HG03460 (cell line): ENCODE measurements around the gene ATXN7.

ENCODE experiments used
- ATAC-seq: cut with Tn5 transposase; IDR thresholded peaks from one replicate; pipeline ENCODE4 v1.9.1; 2021; ENCODE audit not compliant: unreplicated experiment

ATXN7 gene

GRCh38 chr3:63980830-63981498 is 117.3 kb downstream of the ATXN7 start:
- ATAC-seq = no peak

GRCh38 chr3:63981980-63982379 is 118.3 kb downstream of the ATXN7 start:
- no peak for ATAC-seq

- no peak for ATAC-seq
These were observed 120.7 kb downstream of the ATXN7 start for GRCh38 chr3:63984391-63984790.

- ATAC-seq = no peak
These were observed 122.5 kb downstream of the ATXN7 start for GRCh38 chr3:63986146-63986545.

- no peak for ATAC-seq
These were observed 123.2 kb downstream of the ATXN7 start for GRCh38 chr3:63986831-63987230.

GRCh38 chr3:63988943-63989342 is 125.3 kb downstream of the ATXN7 start:
- ATAC-seq = no peak

GRCh38 chr3:63990204-63990603 is 126.5 kb downstream of the ATXN7 start:
- ATAC-seq = no peak

GRCh38 chr3:63990733-63991132 is 127.1 kb downstream of the ATXN7 start:
- ATAC-seq = no peak

- no peak for ATAC-seq
These were observed 128.0 kb downstream of the ATXN7 start for GRCh38 chr3:63991666-63992065.

- ATAC-seq = no peak
These were observed 129.0 kb downstream of the ATXN7 start for GRCh38 chr3:63992516-63993209.

- peak; percentile 83 for ATAC-seq
These were observed 130.0 kb downstream of the ATXN7 start for GRCh38 chr3:63993653-63994079.

GRCh38 chr3:63995086-63995485 is 131.4 kb downstream of the ATXN7 start:
- no peak for ATAC-seq

- no peak for ATAC-seq
These were observed 135.4 kb downstream of the ATXN7 start for GRCh38 chr3:63998852-63999754.

GRCh38 chr3:64000453-64001055 is 136.9 kb downstream of the ATXN7 start:
- no peak for ATAC-seq

- ATAC-seq = no peak
These were observed 138.6 kb downstream of the ATXN7 start for GRCh38 chr3:64002233-64002632.

- ATAC-seq = no peak
These were observed 139.9 kb downstream of the ATXN7 start for GRCh38 chr3:64003589-64003988.

GRCh38 chr3:64008017-64008416 is 144.3 kb downstream of the ATXN7 start:
- ATAC-seq = no peak

- no peak for ATAC-seq
These were observed 145.1 kb downstream of the ATXN7 start for GRCh38 chr3:64008487-64009351.

- no peak for ATAC-seq
These were observed 145.9 kb downstream of the ATXN7 start for GRCh38 chr3:64009528-64009927.

GRCh38 chr3:64010199-64010598 is 146.5 kb downstream of the ATXN7 start:
- ATAC-seq = no peak
